ENCODE data around the gene HDX.

HDX gene

DNA sequence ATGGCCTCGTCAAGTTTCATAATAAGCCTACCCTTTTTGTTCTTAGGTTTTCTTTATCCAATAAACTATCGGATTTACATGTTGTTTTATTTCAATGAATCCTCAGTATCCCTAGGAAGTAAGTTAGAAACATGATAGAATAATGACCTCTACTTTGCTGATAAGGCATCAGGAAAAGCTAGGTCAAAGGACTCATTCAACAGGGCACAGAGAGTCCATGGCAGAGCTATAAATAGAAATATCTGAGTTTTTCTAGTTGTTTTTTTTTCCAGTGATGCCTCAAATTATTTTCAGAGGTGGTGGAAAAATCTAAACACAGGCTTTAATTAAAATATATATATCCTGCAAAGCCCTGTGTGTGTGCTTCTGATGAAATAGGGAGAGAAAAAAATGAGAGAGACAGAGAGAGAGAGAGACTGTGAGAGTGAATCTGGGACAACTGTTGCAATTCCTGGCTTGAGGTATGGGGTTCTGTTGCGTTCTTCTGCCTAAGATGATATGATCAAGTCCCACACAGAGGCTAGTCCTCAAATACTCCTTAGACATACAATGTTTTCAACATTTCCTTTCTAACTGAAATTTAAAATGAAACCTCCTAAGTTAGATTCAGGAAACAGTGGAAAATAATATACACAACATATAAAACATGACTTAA lies 139.9 kb downstream of the HDX start:
- Histone ChIP-seq H3K4me3 (ENCODE audit: low read depth, low read length) (no peak overlapping the region), H3K36me3 (no peaks in the 10 kb centered on the region), H3K27me3 (ENCODE audit: insufficient read depth, low read depth, severe bottlenecking) (no peaks in the 10 kb centered on the region), H3K9me3 (ENCODE audit: severe bottlenecking) (no peaks in the 10 kb centered on the region), H3K27ac (no peak overlapping the region)
- TF ChIP-seq, protein P1, sequence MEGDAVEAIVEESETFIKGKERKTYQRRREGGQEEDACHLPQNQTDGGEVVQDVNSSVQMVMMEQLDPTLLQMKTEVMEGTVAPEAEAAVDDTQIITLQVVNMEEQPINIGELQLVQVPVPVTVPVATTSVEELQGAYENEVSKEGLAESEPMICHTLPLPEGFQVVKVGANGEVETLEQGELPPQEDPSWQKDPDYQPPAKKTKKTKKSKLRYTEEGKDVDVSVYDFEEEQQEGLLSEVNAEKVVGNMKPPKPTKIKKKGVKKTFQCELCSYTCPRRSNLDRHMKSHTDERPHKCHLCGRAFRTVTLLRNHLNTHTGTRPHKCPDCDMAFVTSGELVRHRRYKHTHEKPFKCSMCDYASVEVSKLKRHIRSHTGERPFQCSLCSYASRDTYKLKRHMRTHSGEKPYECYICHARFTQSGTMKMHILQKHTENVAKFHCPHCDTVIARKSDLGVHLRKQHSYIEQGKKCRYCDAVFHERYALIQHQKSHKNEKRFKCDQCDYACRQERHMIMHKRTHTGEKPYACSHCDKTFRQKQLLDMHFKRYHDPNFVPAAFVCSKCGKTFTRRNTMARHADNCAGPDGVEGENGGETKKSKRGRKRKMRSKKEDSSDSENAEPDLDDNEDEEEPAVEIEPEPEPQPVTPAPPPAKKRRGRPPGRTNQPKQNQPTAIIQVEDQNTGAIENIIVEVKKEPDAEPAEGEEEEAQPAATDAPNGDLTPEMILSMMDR (IDR thresholded peaks at IDR 0.05; ENCODE audit: low read depth, low read length), result no peak
- DNase-seq, result no peak

DNA sequence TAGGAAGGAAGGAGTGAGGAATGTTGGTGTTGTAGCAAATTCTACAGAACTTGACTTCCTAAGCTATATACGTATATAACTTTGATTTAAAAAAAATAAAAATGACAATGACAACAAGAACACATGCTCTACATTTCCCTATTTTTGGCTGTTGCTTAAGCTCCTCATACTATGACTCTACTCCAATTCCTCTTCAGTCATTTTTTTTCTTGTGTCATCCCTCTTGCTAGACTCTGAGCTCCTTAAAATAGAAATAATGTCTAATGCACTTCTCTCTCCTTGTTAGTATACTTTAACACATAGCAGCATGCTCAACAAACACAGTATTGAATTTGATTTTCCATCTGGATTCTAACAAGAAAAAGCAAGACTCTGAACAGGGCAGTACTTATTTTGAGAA lies 144.0 kb downstream of the HDX start:
- TF ChIP-seq, protein P1 (IDR thresholded peaks at IDR 0.05; ENCODE audit: low read depth, low read length), result no peak
- Histone ChIP-seq H3K4me3 (ENCODE audit: low read depth, low read length) (no peak overlapping the region), H3K36me3 (no peaks in the 10 kb centered on the region), H3K27ac (no peak overlapping the region), H3K27me3 (ENCODE audit: insufficient read depth, low read depth, severe bottlenecking) (no peaks in the 10 kb centered on the region), H3K9me3 (ENCODE audit: severe bottlenecking) (no peaks in the 10 kb centered on the region)
- DNase-seq, result no peak

DNA sequence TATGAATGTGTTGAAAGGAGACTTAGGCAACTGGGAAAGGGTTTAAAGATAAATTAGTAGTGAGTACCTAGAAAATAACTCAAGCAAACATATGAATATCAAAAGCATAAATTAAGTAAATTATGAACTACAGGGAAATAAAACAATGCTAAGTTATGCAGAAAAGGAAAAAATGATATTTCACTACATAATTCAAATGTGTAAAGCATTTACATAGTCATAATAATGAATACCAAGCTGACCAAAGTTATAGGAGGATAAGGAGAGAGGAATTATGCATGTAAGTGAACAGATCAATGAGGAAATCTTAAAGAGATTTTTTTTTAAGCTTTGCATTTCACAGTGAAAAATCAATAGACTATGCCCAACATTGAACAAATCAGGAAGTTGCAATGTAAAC lies 145.0 kb downstream of the HDX start:
- no peaks in the 10 kb centered on the region for H3K36me3 ChIP-seq
- TF ChIP-seq, protein P1 (IDR thresholded peaks at IDR 0.05; ENCODE audit: low read depth, low read length), result no peak
- H3K27ac ChIP-seq, result no peak overlapping the region
- no peak overlapping the region for H3K4me3 ChIP-seq (ENCODE audit: low read depth, low read length)
- no peaks in the 10 kb centered on the region for H3K9me3 ChIP-seq (ENCODE audit: severe bottlenecking)
- DNase-seq, result no peak
- no peaks in the 10 kb centered on the region for H3K27me3 ChIP-seq (ENCODE audit: insufficient read depth, low read depth, severe bottlenecking)

DNA sequence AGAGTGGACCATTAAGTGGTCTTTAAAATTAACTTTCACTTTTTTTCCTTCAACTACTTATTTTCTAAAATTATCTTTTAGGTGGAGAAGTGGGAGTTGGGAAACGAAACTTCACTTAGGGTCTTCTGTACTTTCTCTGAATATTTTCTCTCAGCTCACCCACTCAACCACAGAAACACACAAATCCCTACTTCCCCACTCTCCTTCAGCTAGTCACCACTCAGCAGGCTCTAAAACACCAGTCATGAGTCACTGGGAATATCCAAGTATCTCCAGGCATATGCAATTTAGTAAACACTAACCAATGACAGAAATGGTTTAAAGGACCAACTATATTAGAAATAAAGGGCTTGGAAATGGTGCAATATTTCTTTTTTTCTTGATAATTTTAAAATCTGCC lies 161.3 kb downstream of the HDX start:
- H3K9me3 ChIP-seq (ENCODE audit: severe bottlenecking), result no peaks in the 10 kb centered on the region
- no peak overlapping the region for H3K27ac ChIP-seq
- no peak for DNase-seq
- TF ChIP-seq, protein P1 (IDR thresholded peaks at IDR 0.05; ENCODE audit: low read depth, low read length), result no peak
- no peak overlapping the region for H3K4me3 ChIP-seq (ENCODE audit: low read depth, low read length)
- H3K27me3 ChIP-seq (ENCODE audit: insufficient read depth, low read depth, severe bottlenecking), result no peaks in the 10 kb centered on the region
- H3K36me3 ChIP-seq, result no peaks in the 10 kb centered on the region

DNA sequence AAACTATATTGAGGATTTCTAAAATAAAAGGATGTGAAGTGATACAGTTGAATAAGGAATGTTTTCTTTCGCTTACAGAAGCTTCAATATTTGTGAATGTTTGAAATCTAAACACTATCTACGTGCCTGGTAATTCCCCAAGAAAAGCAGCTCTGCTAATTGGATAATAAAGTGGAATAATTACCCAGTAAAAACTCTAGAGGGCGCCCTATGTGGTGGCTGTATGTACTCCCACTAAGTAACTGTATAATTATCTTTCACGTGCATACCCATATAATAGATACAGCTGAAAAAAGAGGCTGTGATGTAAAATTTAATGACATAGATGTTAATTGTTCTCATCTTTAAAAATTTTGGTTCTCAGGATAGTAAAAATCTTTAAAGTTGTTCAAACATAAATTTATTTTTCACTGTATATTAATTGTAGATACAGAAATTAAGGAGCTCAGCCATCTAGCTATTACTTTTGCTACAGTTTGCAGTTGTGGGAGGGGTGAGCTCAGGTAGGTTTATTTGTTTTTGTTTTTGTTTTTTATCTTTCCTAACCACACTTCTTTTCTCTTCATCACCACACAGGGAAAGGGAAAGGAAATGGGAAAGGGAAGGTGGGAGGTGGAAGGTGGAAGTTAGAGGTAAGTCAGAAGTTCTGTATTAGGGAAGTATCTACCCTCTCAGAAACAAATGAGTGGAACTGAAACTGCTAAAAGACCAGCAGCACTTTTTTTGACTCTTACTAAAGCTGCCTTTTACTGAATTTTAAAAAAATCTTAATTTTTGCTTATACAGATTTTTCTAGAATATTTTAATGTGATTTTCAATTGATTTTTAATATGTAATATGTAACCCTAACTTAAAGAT lies 162.5 kb downstream of the HDX start:
- DNase-seq, result no peak

More for the DNA sequence above, 162.5 kb downstream of the HDX start:
- TF ChIP-seq, protein P1 (IDR thresholded peaks at IDR 0.05; ENCODE audit: low read depth, low read length), result peak; percentile 31; the same call in 1 of the 2 replicates
- H3K9me3 ChIP-seq (ENCODE audit: severe bottlenecking), result no peaks in the 10 kb centered on the region
- no peaks in the 10 kb centered on the region for H3K36me3 ChIP-seq
- no peak overlapping the region for H3K27ac ChIP-seq
- no peak overlapping the region for H3K4me3 ChIP-seq (ENCODE audit: low read depth, low read length)
- H3K27me3 ChIP-seq (ENCODE audit: insufficient read depth, low read depth, severe bottlenecking), result no peaks in the 10 kb centered on the region

Measured in WERI-Rb-1 (cell line).